Epithelial cell of proximal tubule (primary cell): ENCODE data around the gene CDKN2B. TPM values are rescaled to one million over a fixed set of nuclear protein-coding genes. Genes with fewer than 3 reads are reported as not detected.

Source experiments
- DNase-seq: peaks from one replicate; pipeline ENCODE4 v3.0.0-alpha.2; 2011; ENCODE audit warnings: low read depth
- H3K4me3 ChIP-seq: 2 replicates; pipeline ENCODE4 v1.5.1; 2011; ENCODE audit warnings: low read depth, mild to moderate bottlenecking, low read length
- CTCF ChIP-seq: conservative IDR thresholded peaks from 2 replicates; pipeline ENCODE4 v1.5.1; 2012; ENCODE audit warnings: low read depth, mild to moderate bottlenecking, low read length
- total RNA-seq: library from RNA; depleted of rRNA; stranded (reverse); fragments of >200 nt; gene quantifications from 2 replicates; pipeline ENCODE4 v1.2.3, GENCODE V29; 2015

The CDKN2B gene
- total RNA-seq, 1 donor from 2014 or later = 25.9 TPM

GRCh38 chr9:22052376-22052945 is 43.4 kb upstream of the CDKN2B start:
- H3K4me3 ChIP-seq = no peak overlapping the region
- no peak for TF ChIP-seq CTCF
- DNase-seq = peak; percentile 97

GRCh38 chr9:22050924-22051323 is 41.8 kb upstream of the CDKN2B start:
- TF ChIP-seq CTCF = no peak
- no peak overlapping the region for H3K4me3 ChIP-seq
- DNase-seq = no peak

GRCh38 chr9:22049411-22049810 is 40.3 kb upstream of the CDKN2B start:
- no peak for DNase-seq
- no peak overlapping the region for H3K4me3 ChIP-seq
- no peak for TF ChIP-seq CTCF

- no peak for TF ChIP-seq CTCF
- no peak for DNase-seq
- no peak overlapping the region for H3K4me3 ChIP-seq
These were observed 38.5 kb upstream of the CDKN2B start for GRCh38 chr9:22047596-22047995.

- no peak for DNase-seq
- no peak overlapping the region for H3K4me3 ChIP-seq
- no peak for TF ChIP-seq CTCF
These were observed 37.3 kb upstream of the CDKN2B start for GRCh38 chr9:22046243-22046885.

GRCh38 chr9:22045423-22045822 is 36.3 kb upstream of the CDKN2B start:
- DNase-seq = no peak
- H3K4me3 ChIP-seq = no peak overlapping the region
- TF ChIP-seq CTCF = no peak

- no peak for TF ChIP-seq CTCF
- peak; percentile 62 for DNase-seq
These were observed 35.5 kb upstream of the CDKN2B start for GRCh38 chr9:22044583-22044982.

More at GRCh38 chr9:22044583-22044982, 35.5 kb upstream of the CDKN2B start:
- H3K4me3 ChIP-seq = no peak overlapping the region
